Measurements from ENCODE around the gene RIPOR3.
"Not testable (repeated sequence)": the region's sequence is repeated elsewhere in the genome, so short reads cannot be mapped to it uniquely, and the experiment has no call there.

Gene RIPOR3

DNA sequence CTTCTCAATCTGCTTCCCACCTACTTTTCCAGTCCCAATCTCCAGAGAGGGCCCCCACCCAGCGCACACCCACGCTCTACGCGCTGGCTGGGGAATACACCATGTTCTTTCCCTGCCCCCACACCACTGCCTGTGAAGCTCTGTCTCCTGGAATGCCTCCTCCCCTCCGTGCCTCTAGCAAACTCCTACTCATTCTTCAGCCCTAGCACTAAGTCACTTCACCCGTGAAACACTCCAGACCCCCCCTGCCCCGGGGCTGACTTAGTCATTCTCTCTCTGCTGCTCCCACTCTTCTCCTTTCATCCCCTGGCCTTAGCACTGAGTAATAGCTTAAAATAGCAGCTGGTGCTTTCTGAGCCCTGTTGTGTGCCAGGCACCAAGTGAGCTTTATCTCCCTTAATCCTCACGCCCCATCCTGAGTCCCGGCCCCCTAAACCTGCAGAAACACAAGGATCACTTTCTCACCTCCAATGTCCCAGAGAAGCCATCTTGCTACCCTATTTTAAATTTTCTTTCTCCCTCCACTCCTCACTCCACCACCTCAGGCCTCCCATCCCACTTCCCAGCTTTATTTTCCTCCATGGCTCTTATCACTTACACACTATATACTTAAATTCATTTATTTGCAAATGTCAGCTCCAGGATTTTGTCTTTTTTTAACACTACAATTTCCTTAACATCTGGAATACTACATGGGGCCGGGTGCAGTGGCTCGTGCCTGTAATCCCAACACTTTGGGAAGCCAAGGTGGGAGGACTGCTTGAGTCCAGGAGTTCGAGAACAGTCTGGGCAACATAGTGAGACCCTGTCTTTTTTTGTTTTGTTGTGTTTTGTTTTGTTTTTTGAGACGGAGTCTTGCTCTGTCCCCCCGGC is 33.7 kb upstream of the RIPOR3 start:
- no peak for DNase-seq

DNA sequence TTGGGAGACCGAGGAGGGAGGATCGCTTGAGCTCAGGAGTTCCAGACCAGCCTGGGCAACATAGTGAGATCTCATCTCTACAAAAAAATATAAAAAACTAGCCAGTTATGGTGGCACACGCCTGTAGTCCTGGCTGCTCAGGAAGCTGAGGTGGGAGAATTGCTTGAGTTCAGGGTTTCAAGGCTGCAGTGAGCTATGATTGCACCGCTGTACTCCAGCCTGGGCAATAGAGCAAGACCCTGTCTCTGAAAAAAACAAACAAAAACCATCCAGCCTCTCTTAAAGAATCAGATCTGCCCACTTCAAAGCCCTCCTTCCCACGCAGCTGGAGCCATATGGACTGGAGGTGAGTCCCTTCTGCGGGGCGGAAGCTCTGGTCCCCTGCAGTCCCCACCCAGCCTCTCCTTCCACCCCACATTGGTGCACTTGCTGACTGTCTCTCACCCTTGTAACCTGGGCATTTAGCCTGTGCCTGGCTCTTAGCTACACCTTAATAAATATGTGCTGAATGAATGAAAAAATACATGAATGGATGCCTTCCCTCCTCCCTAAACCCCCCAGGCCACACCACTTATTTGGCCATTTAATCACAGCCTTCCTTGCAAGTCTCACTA is 32.9 kb upstream of the RIPOR3 start:
- no peak for DNase-seq

DNA sequence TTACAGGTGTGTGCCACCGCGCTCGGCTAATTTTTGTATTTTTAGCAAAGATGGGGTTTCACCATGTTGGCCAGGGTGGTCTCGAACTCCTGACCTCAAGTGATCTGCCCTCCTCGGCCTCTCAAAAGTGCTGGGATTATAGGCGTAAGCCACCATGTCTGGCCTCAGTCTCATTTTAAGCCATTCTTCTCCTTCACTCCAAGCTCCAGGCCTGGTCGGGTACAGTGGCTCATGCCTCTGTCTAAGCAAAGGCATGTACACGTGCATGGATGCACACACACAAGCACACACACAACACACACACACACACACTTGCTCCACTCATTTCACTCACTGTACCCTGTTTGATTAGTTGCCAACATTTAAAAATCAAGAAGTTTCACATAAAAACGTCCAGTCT is 32.3 kb upstream of the RIPOR3 start:
- DNase-seq = no peak

DNA sequence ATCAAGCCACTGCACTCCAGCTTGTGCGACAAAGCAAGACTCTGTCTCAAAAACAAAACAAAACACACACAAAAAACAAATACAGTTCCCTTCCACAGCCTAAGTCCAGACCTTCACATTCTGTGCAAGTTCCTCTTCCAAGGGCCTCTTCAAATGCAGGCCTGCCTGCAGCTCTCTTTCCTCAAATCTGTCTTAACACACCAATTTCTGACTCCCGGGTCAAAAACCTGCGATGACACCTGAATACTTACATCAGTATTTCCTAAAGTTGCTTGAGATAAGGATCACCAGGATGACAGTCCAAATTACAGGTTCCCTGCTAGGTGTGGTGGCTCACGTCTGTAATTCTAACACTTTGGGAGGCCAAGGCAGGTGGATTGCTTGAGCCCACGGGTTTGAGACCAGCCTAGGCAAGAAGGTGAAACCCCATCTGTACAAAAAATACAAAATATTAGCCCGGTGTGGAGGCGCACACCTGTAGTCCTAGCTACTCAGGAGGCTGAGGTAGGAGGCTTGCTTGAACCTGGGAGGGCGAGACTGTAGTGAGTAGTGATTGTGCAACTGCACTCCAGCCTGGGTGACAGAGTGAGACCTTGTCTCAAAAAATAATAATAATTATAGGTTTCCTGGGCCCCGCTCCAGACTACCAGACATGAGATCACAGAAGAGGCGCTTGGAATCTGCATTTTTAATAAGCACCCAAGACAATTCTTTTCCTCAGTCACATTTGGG is 31.2 kb upstream of the RIPOR3 start:
- no peak for DNase-seq

DNA sequence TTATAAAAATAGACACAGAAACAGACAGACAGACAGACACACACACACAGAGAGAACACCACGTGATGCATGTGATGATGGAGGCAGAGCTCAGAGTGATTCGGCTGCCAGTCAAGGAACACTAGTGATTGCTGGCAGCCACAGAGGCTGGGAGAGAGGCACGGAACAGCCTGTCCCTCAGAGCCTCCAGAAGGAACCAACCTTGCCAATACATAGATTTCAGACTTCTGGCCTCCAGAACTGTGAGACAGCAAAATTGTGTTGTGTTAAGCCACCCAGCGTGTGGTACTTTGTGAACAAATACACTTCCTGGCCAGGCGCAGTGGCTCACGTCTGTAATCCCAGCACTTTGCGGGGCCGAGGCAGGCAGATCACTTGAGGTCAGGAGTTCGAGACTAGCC is 30.5 kb upstream of the RIPOR3 start:
- no peak for DNase-seq

DNA sequence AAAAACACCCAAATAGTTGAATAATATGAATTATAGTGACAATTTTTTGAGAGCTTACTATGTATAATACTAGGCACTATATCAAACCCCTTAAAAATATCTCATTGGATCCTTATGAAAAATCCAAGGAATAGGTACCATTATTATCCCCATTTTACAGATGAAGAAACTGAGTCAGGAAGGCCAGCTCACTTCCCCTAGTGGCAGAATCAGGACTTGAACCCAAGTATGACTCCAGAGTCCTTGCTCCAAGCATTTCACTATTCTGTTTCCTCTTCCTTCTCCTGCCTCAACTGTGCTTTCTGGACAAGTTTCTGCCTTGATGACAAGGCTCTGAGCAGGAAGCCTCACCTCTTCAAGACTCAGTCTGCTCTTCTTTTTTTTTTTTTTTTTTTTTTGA is 29.2 kb upstream of the RIPOR3 start:
- no peak for DNase-seq

DNA sequence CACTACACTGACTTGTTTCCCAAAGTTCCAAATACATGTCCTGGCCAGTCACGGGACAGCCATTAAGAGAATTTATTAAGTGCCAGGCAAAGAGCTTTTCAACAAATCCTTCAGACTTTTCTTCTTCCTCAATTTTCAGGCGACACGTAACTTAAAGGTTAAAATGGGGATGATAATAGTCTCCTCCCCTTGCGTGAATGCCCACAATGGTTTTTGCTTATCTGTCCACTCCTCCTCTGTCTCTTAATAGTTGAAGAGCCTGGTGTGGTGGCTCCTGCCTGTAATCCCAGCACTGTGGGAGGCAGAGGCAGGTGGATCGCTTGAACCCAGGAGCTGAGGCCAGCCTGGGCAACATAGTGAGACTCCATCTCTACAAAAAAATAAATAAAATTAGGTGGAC is 28.7 kb upstream of the RIPOR3 start:
- no peak for DNase-seq

DNA sequence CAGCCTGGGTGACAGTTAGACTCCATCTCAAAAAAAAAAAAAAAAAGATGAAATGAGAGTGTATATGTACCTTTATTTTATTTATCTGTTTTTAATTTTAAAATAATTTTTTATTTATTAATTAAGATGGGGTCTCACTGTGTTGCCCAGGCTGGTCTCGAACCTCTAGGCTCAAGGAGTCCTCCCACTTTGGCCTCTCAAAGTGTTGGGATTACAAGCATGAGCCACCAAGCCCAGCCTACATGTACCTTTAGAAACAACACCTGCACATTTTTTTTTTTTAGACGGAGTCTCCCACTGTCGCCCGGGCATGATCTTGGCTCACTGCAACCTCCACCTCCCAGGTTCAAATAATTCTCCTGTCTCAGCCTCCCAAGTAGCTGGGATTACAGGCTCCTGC is 28.0 kb upstream of the RIPOR3 start:
- DNase-seq = no peak

DNA sequence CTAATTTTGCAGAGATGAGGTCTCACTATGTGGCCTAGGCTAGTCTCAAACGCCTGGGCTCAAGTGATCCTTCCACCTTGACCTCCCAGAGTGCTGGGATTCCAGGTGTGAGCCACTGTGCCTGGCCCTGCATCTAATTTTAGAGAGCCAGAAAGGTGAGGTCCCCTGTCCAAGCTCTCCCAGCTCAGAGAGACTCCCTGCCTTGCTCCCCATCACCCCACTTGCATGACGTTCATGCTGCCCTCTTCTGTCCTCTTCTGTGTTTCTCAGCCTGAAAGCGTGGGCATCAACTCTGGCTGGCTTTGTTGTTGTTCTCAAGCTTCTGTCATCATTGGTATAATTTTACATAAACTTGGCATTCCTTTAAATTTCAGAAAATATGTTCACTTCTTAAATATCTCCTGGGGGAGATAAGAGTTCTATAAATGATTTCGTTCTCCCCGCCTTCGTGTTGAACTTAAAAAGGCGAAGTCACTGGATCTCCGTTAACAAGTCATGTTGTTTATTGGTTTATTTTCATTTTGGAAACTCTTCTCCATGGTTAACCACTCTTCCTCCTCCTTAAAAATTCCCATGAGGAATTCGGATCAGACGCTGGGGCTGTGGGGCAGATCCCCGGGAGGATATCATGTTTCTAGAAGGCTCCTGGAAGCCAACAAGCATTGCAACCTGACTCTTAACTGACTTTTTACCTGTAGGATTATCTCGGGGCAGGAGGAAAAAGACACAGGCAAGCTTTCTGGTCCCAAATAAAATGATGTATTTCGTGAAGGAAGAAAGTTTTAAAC is 26.8 kb upstream of the RIPOR3 start:
- DNase-seq = no peak

DNA sequence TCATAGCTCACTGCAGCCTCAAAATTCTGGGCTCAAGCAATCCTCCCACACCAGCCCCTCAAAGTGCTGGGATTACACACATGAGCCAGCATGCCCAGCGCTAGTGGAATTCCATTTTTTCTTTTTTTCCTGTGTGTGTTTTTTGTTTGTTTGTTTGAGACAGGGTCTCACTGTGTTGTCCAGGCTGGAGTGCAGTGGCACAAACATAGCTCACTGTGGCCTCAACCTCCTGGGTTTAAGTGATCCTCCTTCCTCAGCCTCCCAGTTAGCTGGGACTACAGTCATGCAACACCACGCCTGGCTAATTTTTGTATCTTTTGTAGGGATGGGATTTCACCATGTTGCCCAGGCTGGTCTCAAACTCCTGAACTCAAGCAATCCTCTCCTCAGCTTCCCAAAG is 26.0 kb upstream of the RIPOR3 start:
- no peak for DNase-seq

DNA sequence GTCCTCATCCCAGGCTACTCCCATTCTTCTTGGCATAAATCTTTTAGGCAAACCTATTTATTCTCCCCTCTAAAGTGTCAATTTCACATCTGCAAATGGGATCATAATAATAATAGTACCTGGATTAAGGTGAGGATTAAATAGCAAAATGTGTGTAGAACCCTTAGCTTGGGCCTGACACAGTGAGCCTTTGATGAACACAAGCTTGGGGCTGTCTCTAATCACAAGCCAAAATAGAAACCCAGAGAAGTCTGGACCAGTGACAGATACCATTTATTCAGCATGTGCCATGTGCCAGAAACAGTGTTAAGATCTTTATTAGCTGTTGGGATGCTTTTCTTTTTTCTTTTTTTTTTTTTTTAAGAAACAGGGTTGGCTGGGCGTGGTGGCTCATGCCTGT is 25.2 kb upstream of the RIPOR3 start:
- DNase-seq = no peak

DNA sequence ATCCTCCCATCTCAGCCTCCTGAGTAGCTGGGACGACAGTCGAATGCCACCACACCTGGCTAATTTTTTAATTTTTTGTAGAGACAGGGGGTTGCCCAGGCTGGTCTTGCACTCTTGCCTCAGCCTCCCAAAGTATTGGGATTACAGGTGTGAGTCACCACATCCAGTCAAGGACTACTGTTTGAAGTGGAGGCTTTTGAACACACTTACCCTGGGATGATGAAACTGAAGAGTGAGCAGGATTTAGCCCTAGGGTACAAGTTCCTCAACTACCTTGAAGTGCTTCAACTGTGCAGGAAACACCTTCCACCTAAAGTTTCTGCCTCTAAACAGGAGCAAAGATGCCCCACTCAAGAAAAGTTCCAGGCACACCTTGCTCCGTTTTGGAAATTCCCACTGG is 24.4 kb upstream of the RIPOR3 start:
- no peak for DNase-seq

DNA sequence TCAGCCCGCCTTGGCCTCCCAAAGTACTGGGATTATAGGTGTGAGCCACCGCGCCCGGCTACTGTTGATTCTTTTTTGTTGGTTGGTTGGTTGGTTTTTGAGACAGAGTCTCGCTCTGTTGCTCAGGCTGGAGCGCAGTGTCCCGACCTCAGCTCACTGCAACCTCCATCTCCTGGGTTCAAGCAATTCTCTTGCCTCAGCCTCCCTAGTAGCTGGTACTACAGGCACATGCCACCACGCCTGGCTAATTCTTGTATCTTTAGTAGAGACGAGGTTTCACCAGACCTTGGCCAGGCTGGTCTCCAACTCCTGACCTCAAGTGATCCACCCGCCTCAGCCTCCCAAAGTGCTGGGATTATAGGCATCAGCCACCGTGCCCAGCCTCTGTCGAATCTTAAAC is 23.1 kb upstream of the RIPOR3 start:
- DNase-seq = not testable (repeated sequence)

DNA sequence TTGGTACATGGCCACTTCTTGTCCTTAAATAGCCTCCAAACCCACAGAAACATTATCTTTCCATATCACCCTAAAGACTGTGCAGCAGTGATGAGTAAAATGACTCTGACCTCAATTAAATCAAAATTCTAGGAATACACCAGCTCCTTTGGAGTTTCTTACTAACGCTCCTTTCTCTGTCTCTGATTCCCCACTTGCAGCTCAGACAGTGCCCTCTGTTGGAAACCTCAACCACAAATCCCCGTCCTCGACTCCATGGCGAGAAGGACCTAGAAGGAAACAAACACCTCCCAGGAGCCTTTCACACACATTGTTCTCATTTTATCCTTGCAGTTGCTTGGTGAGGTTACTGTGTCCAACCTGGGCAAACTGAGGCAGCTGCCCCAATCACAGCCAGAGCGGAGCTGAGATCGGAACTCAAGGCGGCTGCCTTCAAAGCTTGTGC is 22.3 kb upstream of the RIPOR3 start:
- no peak for DNase-seq

DNA sequence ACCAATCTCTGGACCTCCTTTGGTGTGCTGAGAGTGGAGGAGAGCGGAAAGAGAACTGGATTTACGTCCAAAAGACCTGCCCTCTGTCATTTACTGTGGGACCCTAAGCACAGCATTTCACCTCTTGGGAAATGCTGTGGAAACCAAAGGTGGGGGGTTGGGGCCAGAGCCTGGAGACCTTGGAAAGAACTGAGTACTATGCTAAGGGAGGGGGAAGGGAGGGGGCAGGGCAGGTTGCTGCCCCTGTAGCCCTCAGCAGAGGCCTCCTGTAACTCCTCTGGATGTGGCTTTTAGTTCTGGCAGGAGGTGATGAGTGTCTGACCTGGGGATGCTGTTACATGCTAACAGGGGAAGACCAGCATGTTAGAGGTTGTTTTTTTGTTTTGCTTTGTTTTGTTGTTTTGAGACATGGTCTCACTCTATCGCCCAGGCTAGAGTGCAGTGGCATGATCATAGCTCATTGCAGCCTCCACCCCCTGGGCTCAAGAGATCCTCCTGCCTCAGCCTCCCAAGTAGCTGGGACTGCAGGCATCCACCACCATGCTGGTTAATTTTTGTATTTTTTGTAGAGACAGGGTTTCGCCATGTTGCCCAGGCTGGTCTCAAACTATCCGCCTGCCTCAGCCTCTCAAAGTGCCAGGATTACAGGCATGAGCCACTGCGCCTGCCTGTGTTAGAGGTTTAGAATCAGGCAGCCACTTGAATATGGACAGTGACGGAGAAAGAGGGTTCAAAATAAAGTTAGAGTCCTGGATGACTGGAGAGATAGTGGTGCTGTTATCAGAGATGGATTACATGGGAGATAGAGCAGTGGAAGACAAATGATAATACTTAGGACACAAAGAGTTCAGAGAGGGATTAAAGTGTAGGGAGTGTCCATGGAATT is 21.7 kb upstream of the RIPOR3 start:
- DNase-seq = no peak

DNA sequence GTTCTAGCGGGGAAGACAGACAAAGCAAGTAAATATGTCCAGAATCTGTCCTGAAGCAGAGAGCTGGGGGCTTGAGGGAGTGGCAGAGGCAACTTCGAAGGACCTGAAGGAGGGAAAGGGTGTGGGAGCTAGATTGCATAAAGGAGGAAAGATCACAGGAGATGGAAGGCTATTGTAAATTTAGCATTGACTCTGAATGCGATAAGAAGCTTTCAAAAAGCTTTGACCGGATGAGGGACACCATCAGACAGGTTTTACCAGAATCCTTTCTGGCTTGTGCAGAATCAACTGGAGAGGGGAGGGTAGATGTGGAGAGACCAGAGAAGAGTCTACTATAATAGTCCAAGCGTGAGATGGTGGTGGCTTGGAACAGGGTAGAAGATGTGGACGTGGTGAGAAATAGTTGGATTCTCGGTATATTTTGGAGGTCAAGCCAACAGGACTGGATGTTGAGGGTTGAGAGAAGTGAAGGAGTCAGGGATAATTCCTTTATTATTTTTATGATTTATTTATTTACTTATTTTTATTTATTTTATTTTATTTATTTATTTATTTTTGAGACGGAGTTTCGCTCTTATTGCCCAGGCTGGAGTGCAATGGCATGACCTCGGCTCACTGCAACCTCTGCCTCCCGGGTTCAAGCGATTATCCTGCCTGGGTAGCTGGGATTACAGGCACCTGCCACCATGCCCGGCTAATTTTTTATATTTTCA is 19.9 kb upstream of the RIPOR3 start:
- DNase-seq = no peak

DNA sequence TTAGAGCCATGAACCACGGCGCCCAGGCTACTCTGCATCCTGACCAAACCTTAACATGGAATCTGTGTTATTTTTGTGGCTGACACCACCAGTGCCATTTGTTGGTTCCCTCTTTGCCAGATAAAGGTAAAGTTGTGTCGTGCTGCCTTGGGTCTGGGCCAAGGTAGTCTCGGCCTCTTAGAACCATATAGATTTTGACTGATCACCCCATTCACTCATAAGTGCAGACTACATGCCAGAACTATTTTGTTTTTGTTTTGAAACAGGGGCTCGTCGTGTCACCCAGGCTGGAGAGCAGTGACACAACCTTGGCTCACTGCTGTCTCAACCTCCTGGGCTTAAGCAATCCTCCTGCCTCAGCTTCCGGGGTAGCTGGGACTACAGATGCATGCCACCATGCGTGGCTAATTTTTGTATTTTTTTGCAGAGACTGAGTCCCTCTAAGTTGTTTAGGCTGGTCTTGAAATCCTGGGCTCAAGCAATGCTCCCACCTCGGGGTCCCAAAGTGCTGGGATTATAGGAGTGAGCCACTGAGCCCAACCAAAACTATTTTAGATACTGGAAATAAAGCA is 19.2 kb upstream of the RIPOR3 start:
- no peak for DNase-seq

DNA sequence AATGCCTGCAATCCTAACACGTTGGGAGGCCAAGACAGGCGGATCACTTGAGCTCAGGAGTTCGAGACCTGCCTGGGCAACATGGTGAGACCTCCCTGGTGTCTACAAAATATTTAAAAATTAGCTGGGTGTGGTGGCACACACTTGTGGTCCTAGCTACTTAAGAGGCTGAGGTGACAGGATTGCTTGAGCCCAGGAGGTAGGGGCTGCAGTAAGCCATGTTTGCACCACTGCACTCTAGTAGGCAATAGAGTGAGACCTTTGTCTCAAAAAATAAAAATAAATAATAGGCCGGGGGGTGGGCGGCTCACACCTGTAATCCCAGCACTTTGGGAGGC is 18.3 kb upstream of the RIPOR3 start:
- no peak for DNase-seq

DNA sequence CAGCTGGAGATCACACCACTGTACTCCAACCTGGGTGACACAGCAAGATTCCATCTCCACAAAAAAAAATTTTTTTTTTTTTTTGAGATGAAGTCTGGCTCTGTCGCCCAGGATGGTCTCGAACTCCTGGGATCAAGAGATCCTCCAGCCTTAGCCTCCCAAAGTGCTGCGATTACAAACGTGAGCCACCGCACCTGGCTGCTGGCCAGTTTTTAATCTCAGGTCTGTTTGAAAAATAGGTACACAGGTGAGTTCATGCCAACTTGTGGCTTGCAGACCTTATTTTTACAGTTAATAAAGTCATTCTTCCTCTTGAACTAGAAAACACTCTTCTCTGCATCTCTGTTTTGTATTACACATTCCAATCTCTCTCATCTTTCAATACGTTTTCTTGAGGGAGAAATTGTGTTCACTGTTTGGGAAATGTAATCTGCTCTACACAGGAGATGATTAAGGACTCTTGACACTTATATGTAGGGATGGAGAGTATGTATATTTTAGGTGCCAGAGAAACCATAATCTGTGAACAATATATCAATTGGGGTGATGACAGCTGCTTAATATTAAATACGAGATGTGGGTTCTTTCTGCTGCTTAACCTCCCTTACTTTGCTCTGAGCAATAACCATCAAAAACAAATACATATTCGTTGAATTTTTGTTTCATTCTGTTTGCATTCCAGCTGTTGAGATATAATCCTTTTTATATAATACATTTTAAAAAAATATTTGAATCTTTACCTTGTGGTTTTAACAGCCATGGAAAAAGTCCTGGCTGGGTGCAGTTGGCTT is 17.7 kb upstream of the RIPOR3 start:
- no peak for DNase-seq

DNA sequence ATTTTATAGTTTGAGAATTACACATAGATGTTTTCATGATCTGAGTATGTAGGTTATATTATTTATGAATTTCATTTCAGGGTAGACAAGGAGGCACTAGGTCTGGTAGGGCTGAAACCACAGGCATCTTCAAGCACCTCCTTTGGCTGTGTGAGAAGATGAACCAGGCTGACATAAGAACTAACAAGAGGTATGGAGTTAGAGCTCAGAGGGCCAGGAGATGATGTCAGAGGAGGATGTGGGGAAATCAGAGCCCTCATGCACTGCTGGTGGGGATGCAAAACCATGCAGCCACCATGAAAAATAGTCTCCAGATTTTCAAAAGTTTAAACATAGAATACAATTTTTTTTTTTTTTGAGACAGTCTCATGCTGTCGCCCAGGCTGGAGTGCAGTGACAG is 13.6 kb upstream of the RIPOR3 start:
- no peak for DNase-seq
